BLaER1 (cell line): Measurements from ENCODE around the gene MCCC2.
"Not testable (repeated sequence)": the region's sequence is repeated elsewhere in the genome, so short reads cannot be mapped to it uniquely, and the experiment has no call there.

Source experiments
- H3K27ac ChIP-seq: shearing (Covaris generic); formaldehyde crosslinking; 2 replicates; pipeline ENCODE4 v1.8.1; 2022
- H3K27me3 ChIP-seq: shearing (Covaris generic); formaldehyde crosslinking; 2 replicates; pipeline ENCODE4 v1.8.1; 2022
- H3K36me3 ChIP-seq: shearing (Covaris generic); formaldehyde crosslinking; 2 replicates; pipeline ENCODE4 v1.8.1; 2022
- H3K4me1 ChIP-seq: shearing (Covaris generic); formaldehyde crosslinking; 2 replicates; pipeline ENCODE4 v1.8.1; 2022
- H3K4me2 ChIP-seq: shearing (Covaris generic); formaldehyde crosslinking; 2 replicates; pipeline ENCODE4 v1.8.1; 2022
- H3K4me3 ChIP-seq: shearing (Covaris generic); formaldehyde crosslinking; 2 replicates; pipeline ENCODE4 v1.8.1; 2022
- H3K9ac ChIP-seq: shearing (Covaris generic); formaldehyde crosslinking; 2 replicates; pipeline ENCODE4 v1.8.1; 2022
- H3K9me3 ChIP-seq: shearing (Covaris generic); formaldehyde crosslinking; 2 replicates; pipeline ENCODE4 v1.8.1; 2022
- H4K20me1 ChIP-seq: shearing (Covaris generic); formaldehyde crosslinking; 2 replicates; pipeline ENCODE4 v1.8.1; 2022
- Cebpa-rat ChIP-seq: shearing (Covaris generic); IDR thresholded peaks from 2 replicates; pipeline ENCODE4 v1.8.1; 2022

The MCCC2 gene

DNA sequence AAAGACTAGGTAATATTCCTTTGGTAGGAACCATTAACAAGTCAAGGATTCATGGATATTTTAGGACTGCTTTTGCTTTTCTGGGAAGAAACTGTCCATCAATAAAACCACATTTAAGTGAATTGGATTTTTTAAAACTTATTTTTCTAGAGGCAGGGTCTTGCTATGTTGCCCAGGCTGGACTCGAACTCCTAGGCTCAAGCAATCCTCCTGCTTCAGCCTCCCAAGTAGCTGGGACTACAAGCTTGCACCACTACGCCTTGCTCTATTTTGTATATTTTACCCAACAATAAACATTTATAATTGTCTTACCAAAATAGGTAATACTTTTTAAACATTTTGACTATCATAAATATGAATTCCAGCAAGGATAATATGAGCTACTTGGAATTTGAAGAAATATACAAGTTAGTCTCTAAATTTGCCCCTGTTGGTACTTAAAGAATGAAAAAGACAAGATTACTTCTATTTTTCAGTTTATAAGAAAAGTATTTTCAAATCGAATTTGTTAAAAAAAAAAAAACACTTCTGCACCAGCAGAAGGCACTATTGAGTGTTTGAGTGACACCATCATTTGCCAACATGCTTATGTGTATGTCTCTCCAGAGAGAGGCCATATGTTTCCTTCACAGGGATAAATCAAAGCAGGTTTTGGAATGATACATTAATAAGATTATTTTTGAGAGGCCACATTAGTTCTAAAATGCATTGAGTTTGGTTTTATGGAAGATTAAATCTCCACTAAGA is 71.9 kb downstream of the MCCC2 start:
- Histone ChIP-seq H3K27me3 (no peaks in the 10 kb centered on the region), H3K9ac (no peak overlapping the region), H4K20me1 (no peaks in the 10 kb centered on the region), H3K4me2 (no peak overlapping the region), H3K9me3 (no peaks in the 10 kb centered on the region), H3K4me1 (no peaks in the 10 kb centered on the region), H3K36me3 (peaks cover 18% of the 10 kb centered on the region), H3K27ac (no peak overlapping the region), H3K4me3 (no peak overlapping the region)
- TF ChIP-seq Cebpa-rat = no peak

DNA sequence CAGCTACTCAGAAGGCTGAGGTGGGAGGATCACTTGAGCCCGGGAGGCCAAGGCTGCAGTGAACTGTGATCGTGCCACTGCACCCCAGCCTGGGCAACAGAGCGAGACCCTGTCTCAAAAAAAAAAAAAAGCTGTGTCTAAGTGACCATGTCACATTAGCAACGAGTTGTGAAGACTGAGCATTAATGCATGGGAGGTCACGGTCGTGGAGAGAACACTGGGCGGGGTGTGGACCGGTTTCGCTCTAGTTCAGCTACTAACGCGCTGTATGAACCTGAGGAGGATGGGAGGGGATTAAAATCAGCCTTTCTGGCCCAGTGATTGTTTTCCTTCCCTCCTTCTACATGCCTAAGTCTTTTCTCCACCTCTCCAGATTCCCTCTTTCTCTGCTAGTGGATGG is 75.2 kb downstream of the MCCC2 start:
- no peak for TF ChIP-seq Cebpa-rat
- no peak overlapping the region for H3K4me3 ChIP-seq

DNA sequence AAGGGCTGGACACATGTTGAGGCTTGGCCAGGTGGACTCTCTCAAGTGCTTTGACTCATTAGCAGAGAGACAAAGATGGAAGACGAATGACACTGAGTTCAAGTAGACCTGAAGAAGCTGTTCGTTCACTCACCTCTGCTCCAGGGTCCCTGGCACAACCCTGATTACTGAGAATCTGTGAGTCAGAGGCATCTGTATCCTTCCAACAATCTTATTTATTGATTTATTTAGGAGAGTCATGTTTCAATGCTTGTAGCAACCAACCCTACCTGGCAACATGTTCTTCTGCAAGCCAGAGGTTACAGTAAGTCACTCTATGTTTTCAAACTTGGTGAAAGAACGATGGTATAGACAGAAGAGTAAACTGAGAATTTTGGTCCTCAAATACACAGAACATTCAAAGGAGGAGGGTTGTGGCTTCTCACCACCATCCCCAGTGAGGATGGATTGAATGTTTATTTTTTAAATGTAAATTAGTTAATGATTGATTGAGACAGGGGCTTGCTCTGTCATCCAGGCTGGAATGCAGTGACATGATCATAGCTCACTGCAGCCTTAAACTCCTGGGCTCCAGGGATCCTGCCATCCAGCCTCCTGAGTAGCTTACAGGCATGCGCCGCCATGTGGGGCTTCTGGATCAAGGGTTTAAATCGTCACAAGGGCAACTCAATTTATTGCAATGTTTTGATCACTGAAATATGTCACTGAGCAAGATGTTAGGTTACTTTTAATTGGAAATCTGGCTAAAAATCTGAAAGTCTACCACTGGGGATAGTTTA is 76.2 kb downstream of the MCCC2 start:
- no peak for TF ChIP-seq Cebpa-rat

More for the DNA sequence above, 75.2 kb downstream of the MCCC2 start:
- Histone ChIP-seq H3K27me3 (no peaks in the 10 kb centered on the region), H3K4me1 (no peaks in the 10 kb centered on the region), H3K27ac (no peak overlapping the region), H4K20me1 (no peaks in the 10 kb centered on the region), H3K9me3 (no peaks in the 10 kb centered on the region), H3K9ac (no peak overlapping the region), H3K36me3 (peaks cover 8% of the 10 kb centered on the region), H3K4me2 (no peak overlapping the region)

DNA sequence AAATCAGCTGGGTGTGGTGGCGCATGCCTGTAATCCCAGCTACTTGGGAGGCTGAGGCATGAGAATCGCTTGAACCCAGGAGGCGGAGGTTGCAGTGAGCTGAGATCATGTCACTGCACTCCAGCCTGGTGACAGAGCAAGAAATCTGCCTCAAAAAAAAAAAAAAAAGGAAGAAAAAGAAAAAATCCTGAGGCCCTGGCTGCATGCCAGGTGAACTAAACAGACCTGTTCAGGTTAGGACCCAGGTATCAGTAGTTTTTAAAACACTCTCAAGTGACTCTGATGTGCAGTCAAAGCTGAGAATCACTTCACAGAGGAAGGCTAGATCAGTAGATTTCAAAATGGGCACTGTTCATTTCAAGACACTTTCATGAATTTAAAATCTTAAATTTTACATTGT is 77.5 kb downstream of the MCCC2 start:
- H3K4me3 ChIP-seq, H3K9me3 ChIP-seq, H3K9ac ChIP-seq, H4K20me1 ChIP-seq, H3K4me1 ChIP-seq, H3K36me3 ChIP-seq, H3K27me3 ChIP-seq, H3K27ac ChIP-seq, H3K4me2 ChIP-seq: not testable (repeated sequence)

More for the DNA sequence above, 76.2 kb downstream of the MCCC2 start:
- Histone ChIP-seq H3K9ac (no peak overlapping the region), H3K27ac (no peak overlapping the region), H3K4me1 (no peaks in the 10 kb centered on the region), H4K20me1 (no peaks in the 10 kb centered on the region), H3K36me3 (no peaks in the 10 kb centered on the region), H3K4me3 (no peak overlapping the region), H3K4me2 (no peak overlapping the region), H3K27me3 (no peaks in the 10 kb centered on the region), H3K9me3 (no peaks in the 10 kb centered on the region)

DNA sequence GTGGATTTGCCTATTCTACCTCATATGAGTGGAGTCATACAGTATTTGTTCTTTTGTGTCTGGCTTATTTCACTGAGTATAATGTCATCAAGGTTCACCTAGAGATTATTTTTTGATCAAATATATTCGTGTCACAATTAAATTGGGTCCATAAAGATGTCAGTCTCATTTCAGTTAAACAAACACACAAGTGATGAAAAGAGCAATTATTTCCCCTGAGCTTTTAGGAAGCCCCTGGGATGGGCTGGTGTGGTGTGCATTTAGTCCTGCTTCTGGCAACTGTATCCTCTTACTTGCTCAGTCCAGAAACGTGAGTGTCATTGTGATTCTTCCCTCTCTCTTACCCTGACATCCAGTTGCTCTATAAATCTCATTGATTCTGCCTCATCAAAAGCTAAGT is 79.2 kb downstream of the MCCC2 start:
- TF ChIP-seq Cebpa-rat = no peak
- H3K4me3 ChIP-seq = no peak overlapping the region
- no peaks in the 10 kb centered on the region for H4K20me1 ChIP-seq
- no peak overlapping the region for H3K27ac ChIP-seq
- H3K9me3 ChIP-seq = no peaks in the 10 kb centered on the region
- H3K36me3 ChIP-seq = no peaks in the 10 kb centered on the region
- no peaks in the 10 kb centered on the region for H3K4me1 ChIP-seq
- H3K27me3 ChIP-seq = no peaks in the 10 kb centered on the region
- no peak overlapping the region for H3K9ac ChIP-seq
- H3K4me2 ChIP-seq = no peak overlapping the region

DNA sequence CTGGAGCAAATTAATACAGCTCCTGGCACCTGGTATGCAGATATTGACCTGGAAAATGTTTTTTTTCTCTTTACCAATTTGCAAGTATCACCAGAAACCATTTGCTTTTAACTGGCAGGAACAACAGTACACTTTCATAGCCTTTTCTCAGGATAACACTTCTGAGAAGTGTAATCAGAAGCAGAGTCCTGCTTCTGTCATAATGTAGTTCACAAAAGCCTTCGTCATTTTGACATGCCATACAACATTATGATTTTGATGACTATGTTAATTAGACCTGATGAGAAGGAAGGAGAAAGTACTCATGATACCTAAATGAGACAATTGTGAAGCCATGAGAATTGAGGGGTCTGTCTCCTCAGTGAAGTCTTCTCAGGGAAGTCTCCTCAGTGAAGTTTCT is 90.8 kb downstream of the MCCC2 start:
- no peak for TF ChIP-seq Cebpa-rat
- Histone ChIP-seq H3K36me3 (no peaks in the 10 kb centered on the region), H3K27me3 (no peaks in the 10 kb centered on the region), H3K4me3 (no peak overlapping the region), H4K20me1 (no peaks in the 10 kb centered on the region), H3K9me3 (no peaks in the 10 kb centered on the region), H3K4me1 (0 out of 2 replicates have a peak, but pooled peaks cover 7% of the 10 kb centered on the region), H3K27ac (no peak overlapping the region), H3K9ac (no peak overlapping the region), H3K4me2 (no peak overlapping the region)

DNA sequence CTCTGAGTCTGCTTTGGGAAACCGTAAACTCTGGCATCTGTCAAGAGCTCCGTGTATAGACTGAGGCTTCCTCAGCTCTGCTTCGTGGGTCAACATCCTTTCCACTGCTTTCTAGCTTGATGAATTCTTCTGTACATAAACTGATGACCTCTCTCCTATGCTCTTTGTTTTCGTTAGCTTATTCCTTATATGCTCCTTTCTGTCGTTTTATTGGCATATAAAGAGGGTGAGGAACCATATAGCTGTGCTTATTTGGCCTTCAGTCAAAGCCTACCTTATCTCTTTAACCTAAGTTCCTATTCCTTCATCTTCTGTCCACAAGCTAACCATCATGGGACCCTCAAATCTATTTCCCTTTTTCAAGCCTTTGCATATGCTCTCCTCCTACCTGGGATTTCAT is 92.6 kb downstream of the MCCC2 start:
- TF ChIP-seq Cebpa-rat = no peak
- no peaks in the 10 kb centered on the region for H3K36me3 ChIP-seq

DNA sequence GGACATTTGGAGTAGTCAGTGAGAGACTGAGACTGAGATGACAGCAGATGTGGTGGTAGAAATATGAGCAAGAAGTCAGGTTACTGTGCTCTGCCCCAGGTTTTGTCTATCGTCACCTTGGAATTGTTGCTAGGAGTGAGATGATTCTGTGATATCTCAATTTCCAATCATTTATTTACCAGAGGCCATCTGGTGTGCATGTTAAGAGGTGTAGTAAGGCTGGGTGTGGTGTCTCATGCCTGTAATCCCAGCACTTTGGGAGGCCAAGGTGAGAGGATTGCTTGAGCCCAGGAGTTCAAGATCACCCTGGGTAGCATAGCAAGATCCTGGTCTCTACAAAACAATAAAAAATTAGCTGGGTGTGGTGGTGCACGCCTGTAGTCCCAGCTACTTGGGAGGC is 93.4 kb downstream of the MCCC2 start:
- no peak for TF ChIP-seq Cebpa-rat
- Histone ChIP-seq H3K4me3 (no peak overlapping the region), H3K9ac (no peak overlapping the region), H3K36me3 (no peaks in the 10 kb centered on the region), H3K4me2 (no peak overlapping the region), H3K4me1 (peaks cover 16% of the 10 kb centered on the region), H4K20me1 (no peaks in the 10 kb centered on the region), H3K27me3 (no peaks in the 10 kb centered on the region), H3K9me3 (peaks cover 23% of the 10 kb centered on the region), H3K27ac (no peak overlapping the region)

More for the DNA sequence above, 92.6 kb downstream of the MCCC2 start:
- Histone ChIP-seq H3K4me3 (no peak overlapping the region), H3K27ac (no peak overlapping the region), H3K9ac (no peak overlapping the region), H3K4me2 (no peak overlapping the region), H3K9me3 (peaks cover 16% of the 10 kb centered on the region), H3K4me1 (peaks cover 16% of the 10 kb centered on the region), H4K20me1 (no peaks in the 10 kb centered on the region), H3K27me3 (no peaks in the 10 kb centered on the region)

DNA sequence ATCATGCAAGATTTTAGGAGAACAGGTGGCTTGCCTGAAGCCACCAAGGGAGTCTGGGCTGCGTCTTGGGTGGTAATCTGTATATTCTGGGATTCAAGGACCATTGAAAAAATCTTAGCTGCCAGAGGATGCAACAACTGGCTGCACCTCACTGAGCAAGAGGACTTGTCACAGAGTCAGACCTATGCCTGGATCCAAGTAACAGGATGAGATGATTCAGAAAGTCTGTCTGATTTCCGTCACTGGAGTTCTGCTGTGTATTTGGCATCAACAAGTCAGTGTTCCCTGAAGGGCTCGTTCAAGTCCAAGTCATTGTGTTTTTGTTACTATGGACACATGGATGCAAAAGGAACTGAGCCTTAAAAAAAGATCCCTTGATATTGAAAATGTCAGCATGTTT is 94.2 kb downstream of the MCCC2 start:
- H4K20me1 ChIP-seq = no peaks in the 10 kb centered on the region
- H3K9ac ChIP-seq = no peak overlapping the region
- peaks cover 28% of the 10 kb centered on the region for H3K9me3 ChIP-seq
- no peaks in the 10 kb centered on the region for H3K27me3 ChIP-seq
- H3K27ac ChIP-seq = no peak overlapping the region
- H3K4me1 ChIP-seq = peaks cover 16% of the 10 kb centered on the region
- no peak overlapping the region for H3K4me3 ChIP-seq
- no peak for TF ChIP-seq Cebpa-rat
- no peak overlapping the region for H3K4me2 ChIP-seq
- no peaks in the 10 kb centered on the region for H3K36me3 ChIP-seq

DNA sequence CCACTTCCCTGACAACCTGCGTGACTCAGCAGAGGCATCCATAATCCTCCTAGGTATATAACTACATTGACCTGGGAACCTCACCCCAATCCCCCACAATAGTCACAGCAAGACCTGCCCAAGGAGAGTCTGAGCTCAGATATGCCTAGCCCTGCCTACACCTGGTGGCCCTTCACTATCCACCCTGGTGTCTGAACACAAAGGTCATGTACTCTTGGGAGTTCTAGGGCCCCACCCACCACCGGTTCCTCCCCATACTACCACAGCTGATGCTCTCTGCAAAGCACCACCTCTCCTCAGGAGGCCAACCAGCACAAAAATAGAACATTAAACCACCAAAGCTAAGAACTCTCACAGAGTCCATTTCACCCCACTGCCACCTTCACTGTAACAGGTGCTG is 97.2 kb downstream of the MCCC2 start:
- no peaks in the 10 kb centered on the region for H3K36me3 ChIP-seq
- H3K9me3 ChIP-seq = peaks cover 28% of the 10 kb centered on the region
- H4K20me1 ChIP-seq = no peaks in the 10 kb centered on the region
- no peak overlapping the region for H3K27ac ChIP-seq
- peaks cover 16% of the 10 kb centered on the region for H3K4me1 ChIP-seq
- no peak overlapping the region for H3K4me3 ChIP-seq
- no peak overlapping the region for H3K4me2 ChIP-seq
- no peak overlapping the region for H3K9ac ChIP-seq
- no peak for TF ChIP-seq Cebpa-rat
- no peaks in the 10 kb centered on the region for H3K27me3 ChIP-seq
